Dermis microvascular lymphatic vessel endothelial cell (primary cell): ENCODE measurements around the gene DNAH17. TPM values are rescaled to one million over a fixed set of nuclear protein-coding genes. Genes with fewer than 3 reads are reported as not detected.

Source experiments
- DNase-seq, 2 donors: peaks; one replicate each; pipeline versions ENCODE4 v3.0.0 to v3.0.0-alpha.2; 2010; ENCODE audit warnings: low read depth in 2 of 2
- total RNA-seq: library from RNA; depleted of rRNA; stranded (reverse); fragments of >200 nt; gene quantifications from 2 replicates; pipeline ENCODE4 v1.2.1, GENCODE V29; 2014

DNAH17 gene
- total RNA-seq, 1 donor from 2014 or later, result under 0.01 TPM

DNA sequence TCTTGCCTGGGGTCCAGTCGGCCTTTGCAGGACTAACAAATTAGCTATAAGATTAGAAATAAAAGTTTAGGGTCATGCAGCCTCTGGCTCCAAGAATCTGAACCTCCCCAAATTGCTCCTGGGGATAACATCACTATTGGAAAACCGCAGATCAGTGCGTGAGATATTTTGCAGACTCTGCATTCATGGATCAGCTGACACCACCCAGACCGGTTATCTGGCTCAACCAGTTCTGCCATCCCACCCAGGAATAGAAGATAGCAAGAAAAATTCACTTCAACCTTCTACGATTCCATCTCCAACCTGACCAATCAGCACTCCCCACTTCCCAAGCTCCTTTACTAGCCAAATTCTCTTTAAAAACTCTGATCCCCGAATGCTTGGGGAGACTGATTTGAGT lies 203.0 kb downstream of the DNAH17 start:
- no peak for DNase-seq

Other genes with a start within 250 kb of the DNAH17 start
- gene SOCS3, start 217.3 kb downstream of the DNAH17 start, total RNA-seq, result 35.8 and 58.2 TPM in 2 replicates
- gene PGS1, start 198.7 kb downstream of the DNAH17 start, total RNA-seq, result 19.8 and 30.5 TPM in 2 replicates
- gene CYTH1, start 204.9 kb upstream of the DNAH17 start, total RNA-seq, result 15.4 and 22.9 TPM in 2 replicates